Loucy (cell line): Measurements from ENCODE around the gene ADCY5.

Experiments used
- CTCF ChIP-seq: fragments of 200-600 bp; sonication (generic); conservative IDR thresholded peaks from 2 replicates; pipeline ENCODE4 v1.5.1; 2014; ENCODE audit warnings: mild to moderate bottlenecking, antibody characterized with exemption, low read length
- EZH2phosphoT487 ChIP-seq: fragments of 200-600 bp; IDR thresholded peaks from 2 replicates; pipeline ENCODE4 v1.6.1; 2018; ENCODE audit warnings: antibody characterized with exemption, mild to moderate bottlenecking, moderate library complexity, borderline replicate concordance

GRCh38 chr3:123277106-123277505 lies 171.8 kb downstream of the ADCY5 start:
- TF ChIP-seq CTCF (no peak), EZH2phosphoT487 (no peak)
